HEK293 (cell line): ENCODE data around the gene DTX3L.

Experiments used
- CTCF ChIA-PET: fragments of 350-600 bp; formaldehyde crosslinking; extraction: SDS; loops from one replicate; lab custom pipeline; 2021; ENCODE audit warnings: antibody characterized with exemption; lab: Yijun Ruan, JAX
- POLR2A ChIA-PET: fragments of 300-600 bp; formaldehyde crosslinking; extraction: SDS; loops from one replicate; lab custom pipeline; 2020; ENCODE audit warnings: antibody characterized with exemption, inconsistent platforms; lab: Yijun Ruan, JAX
- H3K27ac ChIP-seq: fragments of 200-500 bp; sonication (Bioruptor generic); 2 replicates; pipeline ENCODE4 v1.5.1; 2014; ENCODE audit warnings: low read depth, low read length, control low read depth, inconsistent platforms; ENCODE audit errors: extremely low read depth
- H3K36me3 ChIP-seq, 2 experiments: fragments of 200-500 bp in 1 of 2; sonication (Bioruptor generic) in 1 of 2; 1 replicate in 1 of 2; 2 replicates in 1 of 2; pipeline ENCODE4 v1.5.1; 2014 to 2017; ENCODE audit warnings: inconsistent platforms in 2 of 2, low read length in 2 of 2; ENCODE audit not compliant: control insufficient read depth in 2 of 2, insufficient read depth in 1 of 2
- H3K4me1 ChIP-seq: fragments of 200-500 bp; sonication (Bioruptor generic); 2 replicates; pipeline ENCODE4 v1.5.1; 2014; ENCODE audit warnings: mild to moderate bottlenecking, low read length, inconsistent platforms; ENCODE audit not compliant: control insufficient read depth, insufficient read depth
- H3K4me3 ChIP-seq: 2 replicates; pipeline ENCODE4 v1.5.1; 2011; ENCODE audit warnings: low read depth, mild to moderate bottlenecking, control low read depth, low read length, moderate library complexity
- H3K9me3 ChIP-seq: fragments of 200-500 bp; sonication (Bioruptor generic); 2 replicates; pipeline ENCODE4 v1.5.1; 2014; ENCODE audit warnings: low read depth, low read length, inconsistent platforms; ENCODE audit not compliant: control insufficient read depth, insufficient read depth
- IKZF3 ChIP-seq: fragments of 450-650 bp; IDR thresholded peaks from 2 replicates; pipeline ENCODE4 v1.5.0; 2018; ENCODE audit warnings: missing biosample characterization, mild to moderate bottlenecking, missing genetic modification characterization, moderate library complexity
- PRDM1 ChIP-seq: fragments of 450-650 bp; formaldehyde crosslinking; IDR thresholded peaks from 2 replicates; pipeline ENCODE4; 2016; ENCODE audit warnings: missing biosample characterization, missing genetic modification characterization
- SP3 ChIP-seq: fragments of 450-650 bp; formaldehyde crosslinking; IDR thresholded peaks from 2 replicates; pipeline ENCODE4 v1.5.1; 2016; ENCODE audit warnings: missing biosample characterization, missing genetic modification characterization
- SP7 ChIP-seq: fragments of 450-650 bp; formaldehyde crosslinking; IDR thresholded peaks from 2 replicates; pipeline ENCODE4 v1.5.1; 2016; ENCODE audit warnings: missing biosample characterization, missing genetic modification characterization
- ZFP41 ChIP-seq: fragments of 450-650 bp; formaldehyde crosslinking; IDR thresholded peaks from 2 replicates; pipeline ENCODE4 v1.5.1; 2016; ENCODE audit warnings: missing biosample characterization, missing genetic modification characterization, borderline replicate concordance
- ZNF121 ChIP-seq: fragments of 450-650 bp; formaldehyde crosslinking; IDR thresholded peaks from 2 replicates; pipeline ENCODE4 v1.5.1; 2016; ENCODE audit warnings: missing biosample characterization, missing genetic modification characterization
- ZNF138 ChIP-seq: fragments of 450-650 bp; formaldehyde crosslinking; IDR thresholded peaks from 2 replicates; pipeline ENCODE4 v1.5.1; 2016; ENCODE audit warnings: missing biosample characterization, missing genetic modification characterization, borderline replicate concordance
- ZNF175 ChIP-seq: fragments of 450-650 bp; formaldehyde crosslinking; IDR thresholded peaks from 2 replicates; pipeline ENCODE4 v1.5.1; 2016; ENCODE audit warnings: missing biosample characterization, missing genetic modification characterization
- ZNF24 ChIP-seq: fragments of 450-650 bp; formaldehyde crosslinking; IDR thresholded peaks from 2 replicates; pipeline ENCODE4 v1.5.1; 2016; ENCODE audit warnings: missing biosample characterization, missing genetic modification characterization
- ZNF324 ChIP-seq: fragments of 450-650 bp; formaldehyde crosslinking; IDR thresholded peaks from 2 replicates; pipeline ENCODE4 v1.5.1; 2016; ENCODE audit warnings: missing biosample characterization, missing genetic modification characterization
- ZNF416 ChIP-seq: fragments of 450-650 bp; formaldehyde crosslinking; IDR thresholded peaks from 2 replicates; pipeline ENCODE4 v1.5.1; 2016; ENCODE audit warnings: missing biosample characterization, missing genetic modification characterization
- ZNF473 ChIP-seq: fragments of 450-650 bp; formaldehyde crosslinking; IDR thresholded peaks from 2 replicates; pipeline ENCODE4 v1.5.1; 2017; ENCODE audit warnings: missing biosample characterization, missing genetic modification characterization
- ZNF530 ChIP-seq: fragments of 450-650 bp; formaldehyde crosslinking; IDR thresholded peaks from 2 replicates; pipeline ENCODE4 v1.5.1; 2016; ENCODE audit warnings: low read depth, missing biosample characterization, missing genetic modification characterization
- ZNF548 ChIP-seq: fragments of 450-650 bp; formaldehyde crosslinking; IDR thresholded peaks from 2 replicates; pipeline ENCODE4 v1.5.1; 2016; ENCODE audit warnings: missing biosample characterization, missing genetic modification characterization
- ZNF555 ChIP-seq: fragments of 450-650 bp; formaldehyde crosslinking; conservative IDR thresholded peaks from 2 replicates; pipeline ENCODE4 v1.5.1; 2017; ENCODE audit warnings: missing biosample characterization, mild to moderate bottlenecking, missing genetic modification characterization, inconsistent platforms
- ZNF596 ChIP-seq: fragments of 450-650 bp; IDR thresholded peaks from 2 replicates; pipeline ENCODE4 v1.5.0; 2018; ENCODE audit warnings: missing biosample characterization, mild to moderate bottlenecking, missing genetic modification characterization, moderate library complexity
- ZNF610 ChIP-seq: fragments of 450-650 bp; formaldehyde crosslinking; IDR thresholded peaks from 2 replicates; pipeline ENCODE4 v1.5.1; 2016; ENCODE audit warnings: missing biosample characterization, missing genetic modification characterization, borderline replicate concordance
- ZNF707 ChIP-seq: fragments of 450-650 bp; formaldehyde crosslinking; IDR thresholded peaks from 2 replicates; pipeline ENCODE4 v1.5.1; 2016; ENCODE audit warnings: missing biosample characterization, missing genetic modification characterization
- ZNF776 ChIP-seq: fragments of 450-650 bp; formaldehyde crosslinking; IDR thresholded peaks from 2 replicates; pipeline ENCODE4 v1.5.0; 2017; ENCODE audit warnings: missing biosample characterization, missing genetic modification characterization, borderline replicate concordance
- ZNF791 ChIP-seq: fragments of 450-650 bp; formaldehyde crosslinking; IDR thresholded peaks from 2 replicates; pipeline ENCODE4 v1.5.1; 2016; ENCODE audit warnings: missing biosample characterization, missing genetic modification characterization
- ZNF830 ChIP-seq: fragments of 450-650 bp; IDR thresholded peaks from 2 replicates; pipeline ENCODE4 v1.5.0; 2018; ENCODE audit warnings: missing biosample characterization, missing genetic modification characterization, low read depth, mild to moderate bottlenecking, moderate library complexity
- ZSCAN30 ChIP-seq: fragments of 450-650 bp; IDR thresholded peaks from 2 replicates; pipeline ENCODE4 v1.5.1; 2018; ENCODE audit warnings: missing biosample characterization, mild to moderate bottlenecking, missing genetic modification characterization, moderate library complexity
- TF ChIP-seq, protein P1 (sequence below): fragments of 450-650 bp; formaldehyde crosslinking; IDR thresholded peaks from 2 replicates; pipeline ENCODE4 v1.5.1; 2016; ENCODE audit warnings: missing biosample characterization, missing genetic modification characterization
- TF ChIP-seq, protein P2 (sequence below): fragments of 450-650 bp; formaldehyde crosslinking; IDR thresholded peaks from 2 replicates; pipeline ENCODE4 v1.5.1; 2016; ENCODE audit warnings: missing biosample characterization, missing genetic modification characterization
- TF ChIP-seq, protein P3 (sequence below): fragments of 450-650 bp; formaldehyde crosslinking; IDR thresholded peaks from 2 replicates; pipeline ENCODE4 v1.5.1; 2016; ENCODE audit warnings: missing biosample characterization, missing genetic modification characterization
- TF ChIP-seq, protein P4 (sequence below): fragments of 450-650 bp; formaldehyde crosslinking; IDR thresholded peaks from 2 replicates; pipeline ENCODE4 v1.5.1; 2016; ENCODE audit warnings: missing biosample characterization, missing genetic modification characterization

DTX3L gene

DNA sequence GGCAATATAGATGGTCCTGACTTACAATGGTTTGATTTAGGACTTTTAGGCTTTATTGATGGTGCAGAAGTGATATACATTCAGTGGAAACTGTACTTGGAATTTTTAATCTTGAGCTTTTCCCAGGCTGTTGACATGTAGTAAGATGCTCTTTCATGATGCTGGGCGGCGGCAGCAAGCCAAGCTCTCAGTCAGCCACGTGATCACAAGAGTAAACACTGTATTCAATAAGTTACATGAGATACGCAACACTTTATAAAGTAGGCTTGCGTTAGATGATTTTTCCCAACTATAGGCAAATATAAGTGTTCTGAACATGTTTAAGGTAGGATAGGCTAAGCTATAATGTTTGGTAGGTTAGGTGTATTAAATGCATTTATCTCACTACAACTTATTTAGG lies 18.0 kb upstream of the DTX3L start (continued):
- TF ChIP-seq ZFP41 (tag by site-specific recombination) (no peak), ZNF473 (no peak), ZNF707 (tag by site-specific recombination) (no peak), ZNF596 (tag by site-specific recombination) (no peak)
- TF ChIP-seq, protein P1, sequence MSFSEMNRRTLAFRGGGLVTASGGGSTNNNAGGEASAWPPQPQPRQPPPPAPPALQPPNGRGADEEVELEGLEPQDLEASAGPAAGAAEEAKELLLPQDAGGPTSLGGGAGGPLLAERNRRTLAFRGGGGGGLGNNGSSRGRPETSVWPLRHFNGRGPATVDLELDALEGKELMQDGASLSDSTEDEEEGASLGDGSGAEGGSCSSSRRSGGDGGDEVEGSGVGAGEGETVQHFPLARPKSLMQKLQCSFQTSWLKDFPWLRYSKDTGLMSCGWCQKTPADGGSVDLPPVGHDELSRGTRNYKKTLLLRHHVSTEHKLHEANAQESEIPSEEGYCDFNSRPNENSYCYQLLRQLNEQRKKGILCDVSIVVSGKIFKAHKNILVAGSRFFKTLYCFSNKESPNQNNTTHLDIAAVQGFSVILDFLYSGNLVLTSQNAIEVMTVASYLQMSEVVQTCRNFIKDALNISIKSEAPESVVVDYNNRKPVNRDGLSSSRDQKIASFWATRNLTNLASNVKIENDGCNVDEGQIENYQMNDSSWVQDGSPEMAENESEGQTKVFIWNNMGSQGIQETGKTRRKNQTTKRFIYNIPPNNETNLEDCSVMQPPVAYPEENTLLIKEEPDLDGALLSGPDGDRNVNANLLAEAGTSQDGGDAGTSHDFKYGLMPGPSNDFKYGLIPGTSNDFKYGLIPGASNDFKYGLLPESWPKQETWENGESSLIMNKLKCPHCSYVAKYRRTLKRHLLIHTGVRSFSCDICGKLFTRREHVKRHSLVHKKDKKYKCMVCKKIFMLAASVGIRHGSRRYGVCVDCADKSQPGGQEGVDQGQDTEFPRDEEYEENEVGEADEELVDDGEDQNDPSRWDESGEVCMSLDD (tag by site-specific recombination), result no peak

DNA sequence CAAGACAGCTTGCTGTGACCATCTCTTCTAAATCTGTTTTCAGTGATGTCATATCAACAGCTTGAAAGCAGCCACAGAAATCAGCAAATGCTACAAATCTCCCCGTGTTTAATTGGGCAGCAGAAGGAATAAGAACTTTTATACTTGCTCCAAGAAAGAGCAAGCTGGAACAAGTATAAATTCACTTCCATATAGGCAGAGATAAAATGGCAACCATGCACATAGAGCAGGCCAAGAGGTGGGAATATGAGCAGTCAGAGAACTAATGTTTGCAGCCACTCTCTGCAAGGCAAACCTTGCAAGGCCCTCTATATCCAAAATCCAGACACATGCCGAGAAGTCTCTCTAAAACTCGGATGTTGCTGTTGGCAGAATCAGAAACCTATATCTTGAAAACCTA lies 16.1 kb upstream of the DTX3L start:
- Histone ChIP-seq H3K4me1 (no peaks in the 10 kb centered on the region), H3K27ac (no peak overlapping the region), H3K36me3 (peaks cover 0 to 5% of the 10 kb centered on the region in 2 experiments; a peak in 2 of 3 replicates), H3K4me3 (no peak overlapping the region), H3K9me3 (no peaks in the 10 kb centered on the region)
- POLR2A ChIA-PET, result interaction anchor here (1.2 kb wide), 1 partner anchor 14 kb away, joined by 3 read pairs; no protein-coding TSS in a partner anchor
- CTCF ChIA-PET, result interaction anchor here (1.0 kb wide), 1 partner anchor 11 kb away, joined by 3 read pairs; no protein-coding TSS in a partner anchor
- TF ChIP-seq ZNF555 (tag by site-specific recombination), result no peak
- no peak for TF ChIP-seq PRDM1 (tag by site-specific recombination)
- no peak for TF ChIP-seq ZNF416
- TF ChIP-seq ZSCAN30 (tag by site-specific recombination), result no peak
- TF ChIP-seq ZNF324 (tag by site-specific recombination), result no peak
- TF ChIP-seq ZNF776 (tag by site-specific recombination), result no peak
- TF ChIP-seq ZNF548 (tag by site-specific recombination), result no peak
- TF ChIP-seq IKZF3, result no peak

DNA sequence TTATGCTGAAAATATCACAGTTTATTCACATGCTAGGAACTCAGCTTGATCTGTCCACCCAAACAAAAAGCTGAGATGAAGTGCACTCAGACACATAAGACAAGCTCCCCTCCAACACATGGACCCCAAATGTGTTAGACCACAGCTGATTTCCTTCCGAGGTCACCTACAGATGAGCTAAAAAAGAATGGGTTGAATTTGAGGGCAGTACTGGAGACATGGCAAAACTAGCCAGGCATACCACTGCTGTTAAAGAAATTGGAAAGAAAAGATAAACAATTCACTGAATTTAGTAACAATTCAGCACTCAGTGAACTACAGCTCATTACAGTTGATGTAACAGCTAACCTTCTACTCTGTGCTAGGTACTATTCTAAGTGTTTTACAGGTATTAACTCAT lies 15.5 kb upstream of the DTX3L start:
- TF ChIP-seq SP7 (tag by site-specific recombination) (no peak), ZNF138 (tag by site-specific recombination) (no peak), SP3 (tag by site-specific recombination) (no peak), ZNF791 (tag by site-specific recombination) (no peak), ZNF175 (tag by site-specific recombination) (no peak), ZNF830 (tag by site-specific recombination) (no peak), ZNF610 (tag by site-specific recombination) (no peak), ZNF121 (tag by site-specific recombination) (no peak), ZNF530 (tag by site-specific recombination) (no peak), ZNF24 (no peak)
- TF ChIP-seq, protein P2, sequence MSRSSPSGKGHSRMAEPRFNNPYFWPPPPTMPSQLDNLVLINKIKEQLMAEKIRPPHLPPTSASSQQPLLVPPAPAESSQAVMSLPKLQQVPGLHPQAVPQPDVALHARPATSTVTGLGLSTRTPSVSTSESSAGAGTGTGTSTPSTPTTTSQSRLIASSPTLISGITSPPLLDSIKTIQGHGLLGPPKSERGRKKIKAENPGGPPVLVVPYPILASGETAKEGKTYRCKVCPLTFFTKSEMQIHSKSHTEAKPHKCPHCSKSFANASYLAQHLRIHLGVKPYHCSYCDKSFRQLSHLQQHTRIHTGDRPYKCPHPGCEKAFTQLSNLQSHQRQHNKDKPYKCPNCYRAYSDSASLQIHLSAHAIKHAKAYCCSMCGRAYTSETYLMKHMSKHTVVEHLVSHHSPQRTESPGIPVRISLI, result no peak
- TF ChIP-seq, protein P3, sequence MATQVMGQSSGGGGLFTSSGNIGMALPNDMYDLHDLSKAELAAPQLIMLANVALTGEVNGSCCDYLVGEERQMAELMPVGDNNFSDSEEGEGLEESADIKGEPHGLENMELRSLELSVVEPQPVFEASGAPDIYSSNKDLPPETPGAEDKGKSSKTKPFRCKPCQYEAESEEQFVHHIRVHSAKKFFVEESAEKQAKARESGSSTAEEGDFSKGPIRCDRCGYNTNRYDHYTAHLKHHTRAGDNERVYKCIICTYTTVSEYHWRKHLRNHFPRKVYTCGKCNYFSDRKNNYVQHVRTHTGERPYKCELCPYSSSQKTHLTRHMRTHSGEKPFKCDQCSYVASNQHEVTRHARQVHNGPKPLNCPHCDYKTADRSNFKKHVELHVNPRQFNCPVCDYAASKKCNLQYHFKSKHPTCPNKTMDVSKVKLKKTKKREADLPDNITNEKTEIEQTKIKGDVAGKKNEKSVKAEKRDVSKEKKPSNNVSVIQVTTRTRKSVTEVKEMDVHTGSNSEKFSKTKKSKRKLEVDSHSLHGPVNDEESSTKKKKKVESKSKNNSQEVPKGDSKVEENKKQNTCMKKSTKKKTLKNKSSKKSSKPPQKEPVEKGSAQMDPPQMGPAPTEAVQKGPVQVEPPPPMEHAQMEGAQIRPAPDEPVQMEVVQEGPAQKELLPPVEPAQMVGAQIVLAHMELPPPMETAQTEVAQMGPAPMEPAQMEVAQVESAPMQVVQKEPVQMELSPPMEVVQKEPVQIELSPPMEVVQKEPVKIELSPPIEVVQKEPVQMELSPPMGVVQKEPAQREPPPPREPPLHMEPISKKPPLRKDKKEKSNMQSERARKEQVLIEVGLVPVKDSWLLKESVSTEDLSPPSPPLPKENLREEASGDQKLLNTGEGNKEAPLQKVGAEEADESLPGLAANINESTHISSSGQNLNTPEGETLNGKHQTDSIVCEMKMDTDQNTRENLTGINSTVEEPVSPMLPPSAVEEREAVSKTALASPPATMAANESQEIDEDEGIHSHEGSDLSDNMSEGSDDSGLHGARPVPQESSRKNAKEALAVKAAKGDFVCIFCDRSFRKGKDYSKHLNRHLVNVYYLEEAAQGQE (tag by site-specific recombination), result no peak
- TF ChIP-seq, protein P4, sequence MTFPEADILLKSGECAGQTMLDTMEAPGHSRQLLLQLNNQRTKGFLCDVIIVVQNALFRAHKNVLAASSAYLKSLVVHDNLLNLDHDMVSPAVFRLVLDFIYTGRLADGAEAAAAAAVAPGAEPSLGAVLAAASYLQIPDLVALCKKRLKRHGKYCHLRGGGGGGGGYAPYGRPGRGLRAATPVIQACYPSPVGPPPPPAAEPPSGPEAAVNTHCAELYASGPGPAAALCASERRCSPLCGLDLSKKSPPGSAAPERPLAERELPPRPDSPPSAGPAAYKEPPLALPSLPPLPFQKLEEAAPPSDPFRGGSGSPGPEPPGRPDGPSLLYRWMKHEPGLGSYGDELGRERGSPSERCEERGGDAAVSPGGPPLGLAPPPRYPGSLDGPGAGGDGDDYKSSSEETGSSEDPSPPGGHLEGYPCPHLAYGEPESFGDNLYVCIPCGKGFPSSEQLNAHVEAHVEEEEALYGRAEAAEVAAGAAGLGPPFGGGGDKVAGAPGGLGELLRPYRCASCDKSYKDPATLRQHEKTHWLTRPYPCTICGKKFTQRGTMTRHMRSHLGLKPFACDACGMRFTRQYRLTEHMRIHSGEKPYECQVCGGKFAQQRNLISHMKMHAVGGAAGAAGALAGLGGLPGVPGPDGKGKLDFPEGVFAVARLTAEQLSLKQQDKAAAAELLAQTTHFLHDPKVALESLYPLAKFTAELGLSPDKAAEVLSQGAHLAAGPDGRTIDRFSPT (tag by site-specific recombination), result no peak
- Histone ChIP-seq H3K9me3 (no peaks in the 10 kb centered on the region), H3K27ac (no peak overlapping the region), H3K4me3 (no peak overlapping the region), H3K36me3 (peaks cover 0 to 5% of the 10 kb centered on the region in 2 experiments; a peak in 2 of 3 replicates), H3K4me1 (no peaks in the 10 kb centered on the region)
- CTCF ChIA-PET, result interaction anchor here (0.6 to 1.0 kb wide), 3 partner anchors 12 to 132 kb away, joined by 3 to 5 read pairs (median 3); partner anchors contain the start of gene PARP14
- POLR2A ChIA-PET, result interaction anchor here (1.2 kb wide), 1 partner anchor 14 kb away, joined by 3 read pairs; no protein-coding TSS in a partner anchor
